OCI-LY7 (cell line): ENCODE results near the gene CAPRIN1. TPM values are rescaled to one million over a fixed set of nuclear protein-coding genes. Genes with fewer than 3 reads are reported as not detected.

ENCODE experiments used
- BruUV-seq: library from RNA; stranded (reverse); fragments of 400-500 nt; replicated peaks from 2 replicates; lab custom pipeline; 2021; lab: Mats Ljungman, UMichigan
- CTCF ChIA-PET: fragments of 300-600 bp; sonication (Branson Sonifier 250); formaldehyde crosslinking; loops from one replicate; lab custom pipeline; 2022; ENCODE audit warnings: antibody characterized with exemption; ENCODE audit not compliant: unreplicated experiment; lab: Charles Lee
- POLR2A ChIA-PET: fragments of 300-600 bp; sonication (Branson Sonifier 250); formaldehyde crosslinking; loops from one replicate; lab custom pipeline; 2022; ENCODE audit warnings: antibody characterized with exemption; lab: Charles Lee
- DNase-seq: peaks from one replicate; pipeline ENCODE4 v3.0.0-alpha.2; 2015; ENCODE audit warnings: low spot score
- H2AFZ ChIP-seq: fragments of 200-600 bp; sonication (generic), shearing (Covaris generic); 2 replicates; pipeline ENCODE4 v1.6.1; 2014; ENCODE audit warnings: mild to moderate bottlenecking, antibody characterized with exemption, low read length, moderate library complexity
- H3K27ac ChIP-seq: fragments of 200-600 bp; sonication (generic); 2 replicates; pipeline ENCODE4 v1.5.1; 2014; ENCODE audit warnings: mixed run types, low read depth, mild to moderate bottlenecking, moderate library complexity, low read length, inconsistent platforms; ENCODE audit not compliant: poor library complexity, severe bottlenecking
- H3K36me3 ChIP-seq: fragments of 200-600 bp; sonication (generic); 2 replicates; pipeline ENCODE4 v1.6.1; 2014; ENCODE audit warnings: mild to moderate bottlenecking, antibody characterized with exemption, low read length, moderate library complexity, mixed read lengths; ENCODE audit not compliant: insufficient read depth
- H3K4me1 ChIP-seq: fragments of 200-600 bp; sonication (generic); 2 replicates; pipeline ENCODE4 v1.5.1; 2014; ENCODE audit warnings: mild to moderate bottlenecking, low read length; ENCODE audit not compliant: insufficient read depth, poor library complexity, severe bottlenecking
- H3K4me2 ChIP-seq: fragments of 200-600 bp; sonication (generic); 2 replicates; pipeline ENCODE4 v1.6.1; 2014; ENCODE audit warnings: mild to moderate bottlenecking, low read length
- H3K4me3 ChIP-seq: fragments of 200-600 bp; sonication (generic); 2 replicates; pipeline ENCODE4 v1.5.1; 2014; ENCODE audit warnings: mild to moderate bottlenecking, low read depth, low read length; ENCODE audit not compliant: poor library complexity, severe bottlenecking
- H3K79me2 ChIP-seq: fragments of 200-600 bp; sonication (generic); 2 replicates; pipeline ENCODE4 v1.6.1; 2016; ENCODE audit warnings: low read depth, mild to moderate bottlenecking, low read length, moderate library complexity, mixed read lengths; ENCODE audit not compliant: insufficient read depth
- H3K9me2 ChIP-seq: fragments of 200-600 bp; sonication (generic); 2 replicates; pipeline ENCODE4 v1.6.1; 2016; ENCODE audit warnings: mild to moderate bottlenecking, low read length, mixed read lengths; ENCODE audit not compliant: insufficient read depth
- H3K9me3 ChIP-seq: fragments of 200-600 bp; sonication (generic); 2 replicates; pipeline ENCODE4 v1.6.1; 2014; ENCODE audit warnings: mild to moderate bottlenecking, mixed run types, low read length, mixed read lengths
- H4K20me1 ChIP-seq: fragments of 200-600 bp; sonication (generic); 2 replicates; pipeline ENCODE4 v1.6.1; 2014; ENCODE audit warnings: mild to moderate bottlenecking, antibody characterized with exemption, low read length, moderate library complexity, mixed read lengths; ENCODE audit not compliant: insufficient read depth
- EZH2phosphoT487 ChIP-seq: fragments of 200-600 bp; sonication (generic); IDR thresholded peaks from 2 replicates; pipeline ENCODE4 v1.6.1; 2018; ENCODE audit warnings: low read depth, borderline replicate concordance, mild to moderate bottlenecking, mixed run types, antibody characterized with exemption, low read length, moderate library complexity, mixed read lengths
- intact Hi-C: fragments of 100-400 bp; cut with micrococcal nuclease; formaldehyde crosslinking; loops from one replicate; pipeline ENCODE4 v1.10.0; 2022; ENCODE audit not compliant: unreplicated experiment
- total RNA-seq, 2 experiments: library from RNA; depleted of rRNA in 1 of 2; stranded (reverse); fragments of >200 nt in 1 of 2; shearing (Covaris generic) in 1 of 2; gene quantifications; 2 replicates each; pipeline ENCODE4 v1.2.3, GENCODE V29; 2014 to 2022
- TF ChIP-seq, protein P1 (sequence below): fragments of 200-600 bp; sonication (generic); conservative IDR thresholded peaks from 2 replicates; pipeline ENCODE4 v1.5.1; 2014; ENCODE audit warnings: mild to moderate bottlenecking, antibody characterized with exemption, low read length, moderate library complexity, mixed read lengths

The CAPRIN1 gene
- total RNA-seq, 2 experiments from 2014 or later = 259 to 286 TPM

DNA sequence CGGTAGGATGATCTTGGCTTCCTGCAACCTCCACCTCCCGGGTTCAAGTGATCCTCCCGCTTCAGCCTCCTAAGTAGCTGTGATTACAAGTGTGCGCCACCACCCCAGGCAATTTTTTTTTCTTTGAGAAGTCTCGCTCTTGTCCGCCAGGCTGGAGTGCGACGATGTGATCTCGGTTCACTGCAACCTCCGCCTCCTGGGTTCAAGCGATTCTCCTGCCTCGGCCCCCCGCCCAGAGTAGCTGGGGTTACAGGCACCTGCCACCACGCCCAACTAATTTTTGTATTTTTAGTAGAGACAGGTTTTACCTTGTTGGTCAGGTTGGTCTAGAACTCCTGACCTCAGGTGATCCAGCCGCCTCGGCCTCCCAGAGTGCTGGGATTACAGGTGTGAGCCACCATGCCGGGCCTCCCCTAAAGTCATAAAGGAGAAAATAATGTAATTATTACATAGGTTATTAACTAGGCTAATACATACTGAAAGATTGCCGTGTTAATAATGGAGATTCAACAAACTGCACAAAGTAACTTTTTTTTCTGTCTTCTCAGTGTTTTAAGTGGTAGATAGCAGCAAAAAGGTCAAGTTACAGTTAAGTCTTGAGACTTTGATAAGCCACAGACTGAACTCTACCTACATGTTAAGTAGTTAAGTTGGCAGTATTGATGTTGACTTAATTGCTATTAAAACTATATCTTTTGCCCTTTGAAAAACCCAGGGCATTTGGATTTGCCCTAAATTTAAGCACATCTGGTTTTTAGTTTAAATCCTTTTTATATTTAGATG, 3.9 kb downstream of the CAPRIN1 start:
- TF ChIP-seq EZH2phosphoT487 = no peak
- TF ChIP-seq, protein P1, sequence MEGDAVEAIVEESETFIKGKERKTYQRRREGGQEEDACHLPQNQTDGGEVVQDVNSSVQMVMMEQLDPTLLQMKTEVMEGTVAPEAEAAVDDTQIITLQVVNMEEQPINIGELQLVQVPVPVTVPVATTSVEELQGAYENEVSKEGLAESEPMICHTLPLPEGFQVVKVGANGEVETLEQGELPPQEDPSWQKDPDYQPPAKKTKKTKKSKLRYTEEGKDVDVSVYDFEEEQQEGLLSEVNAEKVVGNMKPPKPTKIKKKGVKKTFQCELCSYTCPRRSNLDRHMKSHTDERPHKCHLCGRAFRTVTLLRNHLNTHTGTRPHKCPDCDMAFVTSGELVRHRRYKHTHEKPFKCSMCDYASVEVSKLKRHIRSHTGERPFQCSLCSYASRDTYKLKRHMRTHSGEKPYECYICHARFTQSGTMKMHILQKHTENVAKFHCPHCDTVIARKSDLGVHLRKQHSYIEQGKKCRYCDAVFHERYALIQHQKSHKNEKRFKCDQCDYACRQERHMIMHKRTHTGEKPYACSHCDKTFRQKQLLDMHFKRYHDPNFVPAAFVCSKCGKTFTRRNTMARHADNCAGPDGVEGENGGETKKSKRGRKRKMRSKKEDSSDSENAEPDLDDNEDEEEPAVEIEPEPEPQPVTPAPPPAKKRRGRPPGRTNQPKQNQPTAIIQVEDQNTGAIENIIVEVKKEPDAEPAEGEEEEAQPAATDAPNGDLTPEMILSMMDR = no peak
- ChIA-PET CTCF (interaction anchor here (0.5 kb wide), 1 partner anchor 102 kb away, joined by 3 read pairs; no protein-coding TSS in a partner anchor), POLR2A (interaction anchor here (0.7 to 4.0 kb wide), 3 partner anchors 9 to 680 kb away, joined by 3 to 20 read pairs (median 5); no protein-coding TSS in a partner anchor)
- DNase-seq = no peak
- Histone ChIP-seq H3K4me1 (peaks cover 44% of the 10 kb centered on the region), H3K79me2 (peaks cover 88% of the 10 kb centered on the region), H3K9me3 (no peaks in the 10 kb centered on the region), H3K4me3 (peak overlapping the region; percentile 90), H2AFZ (no peak overlapping the region), H3K9me2 (no peaks in the 10 kb centered on the region), H3K27ac (no peak overlapping the region), H4K20me1 (peaks cover 52% of the 10 kb centered on the region), H3K36me3 (peaks cover 83% of the 10 kb centered on the region), H3K4me2 (peak overlapping the region; percentile 88)
- intact Hi-C loops = loop anchor here (10.0 kb wide), 1 partner anchor 1161 kb away; the partner anchor contains the start of gene QSER1
- no TSS peak for BruUV-seq

DNA sequence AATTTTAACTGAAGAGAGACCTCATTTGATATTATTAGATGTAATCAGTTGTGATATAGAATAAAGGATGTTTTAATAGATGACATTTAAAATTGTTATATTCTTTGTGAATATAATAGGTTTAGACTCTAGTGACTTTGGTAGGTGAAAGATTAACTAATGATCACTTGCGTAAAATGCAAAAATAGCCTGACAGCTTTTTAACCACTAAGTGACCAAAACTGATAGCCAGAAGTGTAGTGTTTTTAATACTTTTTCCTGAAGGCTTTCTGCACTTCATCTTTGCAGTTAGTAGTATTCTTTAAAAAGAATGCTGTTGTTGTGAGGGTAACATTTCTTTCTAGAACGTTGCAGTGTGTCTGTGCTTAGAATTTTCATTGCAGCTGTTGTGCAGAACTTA, 5.1 kb downstream of the CAPRIN1 start:
- Histone ChIP-seq H3K27ac (no peak overlapping the region), H3K4me1 (peaks cover 39% of the 10 kb centered on the region), H3K4me3 (peak overlapping the region; percentile 90), H3K79me2 (peaks cover 95% of the 10 kb centered on the region), H3K4me2 (peak overlapping the region; percentile 88), H3K36me3 (peaks cover 95% of the 10 kb centered on the region), H4K20me1 (peaks cover 62% of the 10 kb centered on the region), H3K9me3 (no peaks in the 10 kb centered on the region), H2AFZ (no peak overlapping the region), H3K9me2 (no peaks in the 10 kb centered on the region)
- ChIA-PET POLR2A (interaction anchor here (1.2 to 4.0 kb wide), 3 partner anchors 7 to 15 kb away, joined by 5 to 20 read pairs (median 18); no protein-coding TSS in a partner anchor), CTCF (no interaction called here)
- no peak for DNase-seq
- intact Hi-C loops = loop anchor here (10.0 kb wide), 1 partner anchor 1162 kb away; the partner anchor contains the start of gene QSER1
- TF ChIP-seq, protein P1 = no peak
- no peak for TF ChIP-seq EZH2phosphoT487
- no TSS peak for BruUV-seq
